Uterus (tissue), 4 donors: Measurements from ENCODE around the gene SCAP. TPM values are rescaled to one million over a fixed set of nuclear protein-coding genes. Genes with fewer than 3 reads are reported as not detected.
"Not testable (repeated sequence)": the region's sequence is repeated elsewhere in the genome, so short reads cannot be mapped to it uniquely, and the experiment has no call there.

Experiments used
- DNase-seq, 2 donors: peaks; one replicate each; pipeline ENCODE4 v3.0.0-alpha.2; 2019 to 2020
- H3K27ac ChIP-seq, 2 donors: fragments of 200-600 bp; sonication (generic); 1 replicate in 1 of 2; 2 replicates in 1 of 2; pipeline ENCODE4 v1.5.1; 2016 to 2018
- H3K27me3 ChIP-seq, 2 donors: fragments of 200-600 bp; sonication (generic); one replicate each; pipeline ENCODE4 v1.5.1; 2018 to 2019; ENCODE audit warnings: control low read depth in 1 of 2
- H3K36me3 ChIP-seq, 2 donors: fragments of 200-600 bp; sonication (generic); one replicate each; pipeline ENCODE4 v1.5.1; 2019; ENCODE audit warnings: control low read depth in 1 of 2
- H3K4me1 ChIP-seq, 2 donors: fragments of 200-600 bp; sonication (generic); one replicate each; pipeline ENCODE4 v1.5.1; 2018 to 2019; ENCODE audit warnings: control low read depth in 1 of 2
- H3K4me3 ChIP-seq, 2 donors: fragments of 200-600 bp; sonication (generic); 1 replicate in 1 of 2; 2 replicates in 1 of 2; pipeline ENCODE4 v1.5.1; 2018 to 2019; ENCODE audit warnings: mild to moderate bottlenecking in 1 of 2
- H3K9me3 ChIP-seq, 2 donors: fragments of 200-600 bp; sonication (generic); one replicate each; pipeline ENCODE4 v1.5.1; 2019; ENCODE audit warnings: control low read depth in 1 of 2
- POLR2A ChIP-seq, 2 donors: fragments of 450-650 bp; IDR thresholded peaks; one replicate each; pipeline ENCODE4 v1.6.1; 2016; ENCODE audit warnings: antibody characterized with exemption in 2 of 2, mild to moderate bottlenecking in 1 of 2, moderate library complexity in 1 of 2
- intact Hi-C: fragments of 100-400 bp; cut with DNase I; formaldehyde crosslinking; loops from one replicate; pipeline ENCODE4 v1.15.1; 2023; ENCODE audit warnings: low total_unique reads
- small RNA-seq: library from RNA; depleted of rRNA; stranded (forward); fragments of <200 nt; gene quantifications from one replicate; pipeline ENCODE3, GENCODE V24; 2016
- total RNA-seq, 4 donors: library from RNA; depleted of rRNA in 3 of 4; stranded (reverse); fragments of >200 nt in 3 of 4; gene quantifications; one replicate each; pipeline versions ENCODE4 v1.1.0 to v1.2.4, GENCODE V29; 2014 to 2023
- TF ChIP-seq, protein P1 (sequence below), 4 experiments: fragments of 200-600 bp in 2 of 4; fragments of 450-650 bp in 2 of 4; sonication (generic) in 2 of 4; IDR thresholded peaks; one replicate each; pipeline ENCODE4 v1.5.1; 2016 to 2019; ENCODE audit warnings: antibody characterized with exemption in 4 of 4, mild to moderate bottlenecking in 2 of 4, moderate library complexity in 1 of 4
- donor health status: DM: yes; HTN: yes; CAD: no.

Gene SCAP
- total RNA-seq, 4 donors from 2014 or later: 28.7 to 93.0 (median 48.3) TPM

GRCh38 chr3:47370887-47371697 lies 104.6 kb downstream of the SCAP start:
- intact Hi-C loops: no loop called here
- no peaks in the 10 kb centered on the region for H3K4me1 ChIP-seq
- no peak overlapping the region for H3K27ac ChIP-seq
- no peaks in the 10 kb centered on the region for H3K27me3 ChIP-seq
- H3K4me3 ChIP-seq: no peak overlapping the region
- DNase-seq: no peak
- no peak for TF ChIP-seq POLR2A (IDR thresholded peaks at IDR 0.05)
- TF ChIP-seq, protein P1, sequence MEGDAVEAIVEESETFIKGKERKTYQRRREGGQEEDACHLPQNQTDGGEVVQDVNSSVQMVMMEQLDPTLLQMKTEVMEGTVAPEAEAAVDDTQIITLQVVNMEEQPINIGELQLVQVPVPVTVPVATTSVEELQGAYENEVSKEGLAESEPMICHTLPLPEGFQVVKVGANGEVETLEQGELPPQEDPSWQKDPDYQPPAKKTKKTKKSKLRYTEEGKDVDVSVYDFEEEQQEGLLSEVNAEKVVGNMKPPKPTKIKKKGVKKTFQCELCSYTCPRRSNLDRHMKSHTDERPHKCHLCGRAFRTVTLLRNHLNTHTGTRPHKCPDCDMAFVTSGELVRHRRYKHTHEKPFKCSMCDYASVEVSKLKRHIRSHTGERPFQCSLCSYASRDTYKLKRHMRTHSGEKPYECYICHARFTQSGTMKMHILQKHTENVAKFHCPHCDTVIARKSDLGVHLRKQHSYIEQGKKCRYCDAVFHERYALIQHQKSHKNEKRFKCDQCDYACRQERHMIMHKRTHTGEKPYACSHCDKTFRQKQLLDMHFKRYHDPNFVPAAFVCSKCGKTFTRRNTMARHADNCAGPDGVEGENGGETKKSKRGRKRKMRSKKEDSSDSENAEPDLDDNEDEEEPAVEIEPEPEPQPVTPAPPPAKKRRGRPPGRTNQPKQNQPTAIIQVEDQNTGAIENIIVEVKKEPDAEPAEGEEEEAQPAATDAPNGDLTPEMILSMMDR (IDR thresholded peaks at IDR 0.05): peak in 1 of 4 experiments; percentile 31
- no peaks in the 10 kb centered on the region for H3K36me3 ChIP-seq
- H3K9me3 ChIP-seq: no peaks in the 10 kb centered on the region

GRCh38 chr3:47370020-47370419 lies 105.7 kb downstream of the SCAP start:
- DNase-seq, H3K9me3 ChIP-seq, H3K36me3 ChIP-seq, H3K4me3 ChIP-seq, H3K4me1 ChIP-seq, H3K27me3 ChIP-seq, H3K27ac ChIP-seq, intact Hi-C loops: not testable (repeated sequence)

- no peaks in the 10 kb centered on the region for H3K9me3 ChIP-seq
- no peaks in the 10 kb centered on the region for H3K4me1 ChIP-seq
- H3K4me3 ChIP-seq: no peak overlapping the region
- no peaks in the 10 kb centered on the region for H3K27me3 ChIP-seq
- intact Hi-C loops: no loop called here
- TF ChIP-seq POLR2A (IDR thresholded peaks at IDR 0.05): no peak
- TF ChIP-seq, protein P1 (IDR thresholded peaks at IDR 0.05): no peak
- no peak overlapping the region for H3K27ac ChIP-seq
- no peaks in the 10 kb centered on the region for H3K36me3 ChIP-seq
- DNase-seq: no peak
These were observed 108.1 kb downstream of the SCAP start for GRCh38 chr3:47367631-47368030.

DNA sequence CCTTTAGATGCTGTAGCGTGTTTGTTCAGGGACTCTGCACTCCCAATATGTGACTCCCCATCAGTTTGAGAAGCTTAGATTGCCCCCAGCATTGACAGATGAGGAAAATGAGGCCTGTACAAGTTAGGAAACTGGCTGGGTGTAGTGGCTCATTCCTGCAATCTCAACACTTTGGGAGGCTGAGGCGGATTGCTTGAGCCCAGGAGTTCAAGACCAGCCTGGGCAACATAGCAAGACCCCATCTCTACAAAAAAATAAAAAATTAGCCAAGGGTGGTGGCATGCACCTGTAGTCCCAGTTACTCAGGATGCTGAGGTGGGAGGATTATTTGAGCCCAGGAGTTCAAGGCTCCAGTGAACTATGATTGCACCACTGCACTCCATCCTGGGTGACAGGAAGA lies 108.9 kb downstream of the SCAP start:
- no peaks in the 10 kb centered on the region for H3K4me1 ChIP-seq
- H3K27ac ChIP-seq: no peak overlapping the region
- H3K36me3 ChIP-seq: no peaks in the 10 kb centered on the region
- H3K4me3 ChIP-seq: no peak overlapping the region
- intact Hi-C loops: no loop called here
- no peak for DNase-seq
- H3K27me3 ChIP-seq: no peaks in the 10 kb centered on the region
- H3K9me3 ChIP-seq: no peaks in the 10 kb centered on the region
- no peak for TF ChIP-seq POLR2A (IDR thresholded peaks at IDR 0.05)
- TF ChIP-seq, protein P1 (IDR thresholded peaks at IDR 0.05): no peak

DNA sequence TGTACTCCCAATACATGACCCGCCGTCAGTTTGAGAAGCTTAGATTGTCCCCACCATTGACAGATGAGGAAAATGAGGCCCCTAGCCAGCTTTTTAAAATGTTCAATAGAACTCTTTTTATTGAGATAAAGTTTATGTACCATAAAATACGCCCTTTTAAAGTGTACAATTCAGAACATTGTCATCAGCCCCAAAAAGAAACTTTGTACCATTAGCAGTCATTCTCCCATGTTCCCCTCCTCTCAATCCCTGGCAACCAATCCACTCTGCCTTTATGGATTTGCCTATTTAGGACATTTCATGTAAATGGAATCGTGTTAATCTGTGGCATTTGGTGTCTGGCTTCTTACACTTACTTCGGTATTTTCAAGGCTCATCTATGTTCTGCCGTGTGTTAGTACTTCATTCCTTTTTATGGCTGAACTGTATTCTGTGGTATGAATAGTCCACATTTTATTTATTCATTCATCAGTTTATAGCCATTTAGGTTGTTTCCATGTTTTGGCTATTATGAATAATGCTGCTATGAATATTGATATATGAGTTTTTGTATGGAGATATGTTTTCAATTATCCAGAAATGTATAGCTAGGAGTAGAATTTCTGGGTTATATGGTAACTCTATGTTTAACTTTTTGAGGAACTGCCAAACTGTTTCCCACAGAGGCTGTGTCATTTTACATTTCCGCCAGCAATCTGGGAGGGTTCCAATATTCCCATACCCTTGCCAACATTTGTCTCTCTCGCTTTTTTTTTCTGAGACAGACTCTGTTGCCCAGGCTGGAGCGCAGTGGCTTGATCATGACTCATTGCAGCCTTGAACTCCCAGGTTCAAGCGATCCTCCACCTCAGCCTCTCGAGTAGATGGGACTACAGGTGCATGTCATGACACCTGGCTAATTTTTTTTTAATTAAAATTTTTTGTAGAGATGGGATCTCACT lies 110.3 kb downstream of the SCAP start:
- Histone ChIP-seq H3K36me3 (no peaks in the 10 kb centered on the region), H3K27me3 (no peaks in the 10 kb centered on the region), H3K9me3 (no peaks in the 10 kb centered on the region), H3K4me3 (no peak overlapping the region), H3K4me1 (no peaks in the 10 kb centered on the region), H3K27ac (no peak overlapping the region)
- TF ChIP-seq, protein P1 (IDR thresholded peaks at IDR 0.05): no peak
- TF ChIP-seq POLR2A (IDR thresholded peaks at IDR 0.05): no peak
- intact Hi-C loops: no loop called here
- no peak for DNase-seq

Small RNAs within 50 kb of the gene (small RNA-seq; reads per million reads assigned to genes)
- gene AC099778.2: not detected

Other genes with a start within 250 kb of the SCAP start
- gene KIF9, start 193.1 kb downstream of the SCAP start, total RNA-seq: 1 to 10 TPM in 3 of 4 donors, not detected in 1; 1.8 to 7.4 (median 4.1) TPM
- gene KLHL18, start 193.0 kb downstream of the SCAP start, total RNA-seq: 10 to 100 TPM in 2 of 4 donors, 1 to 10 TPM in 2; 1.3 to 32.9 (median 15.0) TPM
- 10 to 100 TPM in 2 of 4 donors, 1 to 10 TPM in 2; 5.1 to 51.6 (median 16.2) TPM for gene PTPN23, start 94.9 kb downstream of the SCAP start, total RNA-seq
- 10 to 100 TPM in 3 of 4 donors, 1 to 10 TPM in 1; 6.2 to 33.5 (median 22.5) TPM for gene ELP6, start 37.8 kb upstream of the SCAP start, total RNA-seq
- gene CSPG5, start 102.9 kb upstream of the SCAP start, total RNA-seq: 1 to 10 TPM in 1 of 4 donors, under 1 TPM in 1, not detected in 2; 0.82 to 2.9 TPM